IMR-90 (cell line): ENCODE data around the gene OSBPL2. TPM values are rescaled to one million over a fixed set of nuclear protein-coding genes. Genes with fewer than 3 reads are reported as not detected.

Source experiments
- ATAC-seq: fragments of 200-7000 bp; cut with Tn5 transposase; 2 replicates; pipeline ENCODE4 v1.9.1; 2020; ENCODE audit warnings: low read depth, mild to moderate bottlenecking, moderate library complexity
- BruUV-seq: library from RNA; stranded (reverse); fragments of 400-500 nt; replicated peaks from 2 replicates; lab custom pipeline; 2021; lab: Mats Ljungman, UMichigan
- CTCF ChIA-PET: fragments of 300-600 bp; formaldehyde crosslinking; extraction: SDS; loops from one replicate; lab custom pipeline; 2021; ENCODE audit warnings: antibody characterized with exemption; lab: Yijun Ruan, JAX
- POLR2A ChIA-PET: fragments of 300-600 bp; sonication (Branson Sonifier 250); formaldehyde crosslinking; loops from one replicate; lab custom pipeline; 2022; ENCODE audit warnings: antibody characterized with exemption; ENCODE audit not compliant: unreplicated experiment; lab: Charles Lee
- DNase-seq: peaks from one replicate; pipeline ENCODE4 v3.0.0; 2013
- H2AFZ ChIP-seq: replicated peaks from 2 replicates; pipeline ENCODE3; 2013; ENCODE audit warnings: low read length, mild to moderate bottlenecking; ENCODE audit not compliant: poor library complexity
- H2AK5ac ChIP-seq: 2 replicates; pipeline ENCODE4 v1.6.1; 2013; ENCODE audit warnings: low read depth, low read length, inconsistent platforms
- H2AK9ac ChIP-seq: replicated peaks from 2 replicates; pipeline ENCODE3; 2013; ENCODE audit warnings: mild to moderate bottlenecking, low read depth, low read length, moderate library complexity; ENCODE audit not compliant: poor library complexity
- H2BK120ac ChIP-seq: 2 replicates; pipeline ENCODE4 v1.6.1; 2013; ENCODE audit warnings: low read depth, low read length, inconsistent platforms
- H2BK15ac ChIP-seq: 3 replicates; pipeline ENCODE4 v1.6.1; 2013; ENCODE audit warnings: low read depth, low read length, inconsistent platforms
- H2BK20ac ChIP-seq: 2 replicates; pipeline ENCODE4 v1.6.1; 2013; ENCODE audit warnings: low read depth, mild to moderate bottlenecking, inconsistent platforms, low read length, moderate library complexity
- H2BK5ac ChIP-seq: 2 replicates; pipeline ENCODE4 v1.6.1; 2013; ENCODE audit warnings: mild to moderate bottlenecking, low read depth, low read length, inconsistent platforms; ENCODE audit not compliant: poor library complexity, severe bottlenecking
- H3K14ac ChIP-seq: replicated peaks from 2 replicates; pipeline ENCODE4 v1.6.1; 2013; ENCODE audit warnings: low read depth, low read length, inconsistent platforms
- H3K18ac ChIP-seq: 2 replicates; pipeline ENCODE4 v1.6.1; 2013; ENCODE audit warnings: low read depth, low read length, control low read depth
- H3K23ac ChIP-seq: 2 replicates; pipeline ENCODE4 v1.6.1; 2013; ENCODE audit warnings: low read depth, low read length, inconsistent platforms
- H3K27ac ChIP-seq: 2 replicates; pipeline ENCODE4 v1.5.1; 2013; ENCODE audit warnings: mild to moderate bottlenecking, control low read depth, low read length; ENCODE audit not compliant: insufficient read depth
- H3K27me3 ChIP-seq: 2 replicates; pipeline ENCODE4 v1.6.1; 2013; ENCODE audit warnings: low read length; ENCODE audit not compliant: control insufficient read depth, insufficient read depth
- H3K36me3 ChIP-seq: 2 replicates; pipeline ENCODE4 v1.6.1; 2013; ENCODE audit warnings: low read length, mixed read lengths; ENCODE audit not compliant: control insufficient read depth, insufficient read depth
- H3K4ac ChIP-seq: 2 replicates; pipeline ENCODE4 v1.6.1; 2013; ENCODE audit warnings: low read depth, low read length, inconsistent platforms
- H3K4me1 ChIP-seq: 2 replicates; pipeline ENCODE4 v1.6.1; 2013; ENCODE audit warnings: low read length, mixed read lengths; ENCODE audit not compliant: control insufficient read depth, insufficient read depth
- H3K4me2 ChIP-seq: 2 replicates; pipeline ENCODE4 v1.6.1; 2013; ENCODE audit warnings: low read depth, mild to moderate bottlenecking, control low read depth, low read length, moderate library complexity
- H3K4me3 ChIP-seq: 2 replicates; pipeline ENCODE4 v1.5.1; 2013; ENCODE audit warnings: low read depth, mild to moderate bottlenecking, control low read depth, low read length, moderate library complexity; ENCODE audit not compliant: insufficient read depth
- H3K56ac ChIP-seq: 2 replicates; pipeline ENCODE4 v1.6.1; 2013; ENCODE audit warnings: low read length, inconsistent platforms; ENCODE audit not compliant: insufficient read depth; ENCODE audit errors: extremely low read depth
- H3K79me1 ChIP-seq, 2 experiments: 2 replicates each; pipeline ENCODE4 v1.6.1; 2013; ENCODE audit warnings: low read length in 2 of 2, inconsistent platforms in 1 of 2, low read depth in 1 of 2
- H3K9ac ChIP-seq: 2 replicates; pipeline ENCODE4 v1.6.1; 2013; ENCODE audit warnings: low read depth, low read length, control low read depth
- H3K9me1 ChIP-seq: 2 replicates; pipeline ENCODE4 v1.6.1; 2013; ENCODE audit warnings: low read length, inconsistent platforms; ENCODE audit not compliant: insufficient read depth
- H3K9me3 ChIP-seq: 2 replicates; pipeline ENCODE4 v1.6.1; 2013; ENCODE audit warnings: low read length; ENCODE audit not compliant: control insufficient read depth, insufficient read depth
- H4K20me1 ChIP-seq: 2 replicates; pipeline ENCODE4 v1.6.1; 2013; ENCODE audit warnings: low read length, inconsistent platforms; ENCODE audit not compliant: insufficient read depth
- H4K5ac ChIP-seq: 2 replicates; pipeline ENCODE4 v1.6.1; 2013; ENCODE audit warnings: mild to moderate bottlenecking, low read depth, low read length, control low read depth
- H4K8ac ChIP-seq, 2 experiments: 2 replicates each; pipeline ENCODE4 v1.6.1; 2013; ENCODE audit warnings: low read depth in 2 of 2, low read length in 2 of 2, control low read depth in 1 of 2, inconsistent platforms in 1 of 2
- H4K91ac ChIP-seq: 2 replicates; pipeline ENCODE4 v1.6.1; 2013; ENCODE audit warnings: low read depth, low read length, inconsistent platforms; ENCODE audit not compliant: insufficient read depth
- ELK1 ChIP-seq: fragments of 150-350 bp; IDR thresholded peaks from 2 replicates; pipeline ENCODE4 v1.6.1; 2016; ENCODE audit warnings: low read depth, mild to moderate bottlenecking, low read length, moderate library complexity, borderline replicate concordance
- FOS ChIP-seq: fragments of 150-350 bp; IDR thresholded peaks from 2 replicates; pipeline ENCODE4 v1.6.1; 2016; ENCODE audit warnings: low read depth, low read length
- MXI1 ChIP-seq: IDR thresholded peaks from 2 replicates; pipeline ENCODE4 v1.6.1; 2012; ENCODE audit warnings: low read depth, mild to moderate bottlenecking, low read length, moderate library complexity, borderline replicate concordance
- NFE2L2 ChIP-seq: fragments of 150-350 bp; IDR thresholded peaks from 2 replicates; pipeline ENCODE4 v1.6.1; 2016; ENCODE audit warnings: low read depth, mild to moderate bottlenecking, low read length
- RCOR1 ChIP-seq: IDR thresholded peaks from 2 replicates; pipeline ENCODE4 v1.6.1; 2012; ENCODE audit warnings: mild to moderate bottlenecking, low read length, improper control_type of control experiment; ENCODE audit not compliant: insufficient replicate concordance
- WGBS, 2 experiments: methylation state at CpG; one replicate each; pipeline versions ENCODE4 v1.1.5 to v1.1.7; 2013; ENCODE audit warnings: missing lambda C conversion rate in 2 of 2; ENCODE audit not compliant: insufficient read length in 1 of 2; ENCODE audit errors: extremely low coverage in 2 of 2; 5-methylcytosine and 5-hydroxymethylcytosine counted together
- dilution Hi-C: fragments of 300-500 bp; cut with HindIII; formaldehyde crosslinking; loops from one replicate; pipeline ENCODE4 v1.14.3; 2018; ENCODE audit warnings: low sequenced_read_pairs; ENCODE audit not compliant: unreplicated experiment
- in situ Hi-C: fragments of 300-500 bp; cut with MboI; formaldehyde crosslinking; loops from 3 replicates; pipeline ENCODE4 v1.14.3; 2019; ENCODE audit warnings: low sequenced_read_pairs, inconsistent platforms, mixed read lengths
- intact Hi-C: fragments of 100-400 bp; cut with micrococcal nuclease; formaldehyde crosslinking; loops from 2 replicates; pipeline ENCODE4 v1.10.0; 2022
- polyA plus RNA-seq, 3 experiments: library from polyadenylated mRNA; depleted of rRNA; stranded (reverse); fragments of >200 nt; gene quantifications; 2 replicates each; pipeline ENCODE4 v1.2.3, GENCODE V29; 2012; ENCODE audit warnings: low replicate concordance in 1 of 3
- total RNA-seq: library from RNA; depleted of rRNA; stranded (reverse); fragments of >200 nt; gene quantifications from 2 replicates; pipeline ENCODE4 v1.2.3, GENCODE V29; 2012
- TF ChIP-seq, protein P1 (sequence below): fragments of 150-350 bp; IDR thresholded peaks from 2 replicates; pipeline ENCODE4 v1.6.1; 2017; ENCODE audit warnings: mild to moderate bottlenecking, antibody characterized with exemption, low read length, low read depth
- TF ChIP-seq, protein P2 (sequence below): conservative IDR thresholded peaks from 2 replicates; pipeline ENCODE4 v1.5.1; 2012; ENCODE audit warnings: mild to moderate bottlenecking, low read depth, low read length, improper control_type of control experiment

OSBPL2 gene
- total and polyA plus RNA-seq, 2 of the 4 experiments (the other 2 are of a cell fraction): 19.3 to 27.6 TPM

- Histone ChIP-seq H3K18ac (no peak overlapping the region), H3K14ac (no peak overlapping the region), H3K4me1 (no peaks in the 10 kb centered on the region), H3K4me3 (no peak overlapping the region), H2BK15ac (no peak overlapping the region), H3K56ac (no peak overlapping the region), H2AK9ac (no peak overlapping the region), H3K4me2 (no peak overlapping the region), H3K4ac (no peak overlapping the region), H2BK5ac (no peak overlapping the region), H4K5ac (no peak overlapping the region), H4K8ac (no peak overlapping the region), H4K20me1 (peaks cover 8% of the 10 kb centered on the region; the same call in 1 of the 2 replicates), H2AFZ (no peak overlapping the region), H4K91ac (no peak overlapping the region), H3K23ac (no peak overlapping the region), H3K9me1 (peaks cover 13% of the 10 kb centered on the region), H3K27ac (no peak overlapping the region), H2AK5ac (no peak overlapping the region), H3K79me1 (peaks cover 8 to 9% of the 10 kb centered on the region in 2 experiments; a peak in 2 of 4 replicates), H3K9me3 (no peaks in the 10 kb centered on the region), H2BK120ac (no peak overlapping the region), H3K9ac (no peak overlapping the region), H3K36me3 (peaks cover 57% of the 10 kb centered on the region), H3K27me3 (no peaks in the 10 kb centered on the region), H2BK20ac (no peak overlapping the region)
- in situ Hi-C loops: loop anchor here (25.0 kb wide), 1 partner anchor 336 kb away; no protein-coding TSS in a partner anchor
- dilution Hi-C loops: loop anchor here (25.0 kb wide), 1 partner anchor 111 kb away; the partner anchor contains the start of gene RPS21
- POLR2A ChIA-PET: no interaction called here
- no TSS peak for BruUV-seq
- CTCF ChIA-PET: no interaction called here
- no peak for ATAC-seq
- intact Hi-C loops: no loop called here
- TF ChIP-seq NFE2L2 (no peak), MXI1 (no peak), RCOR1 (no peak), FOS (no peak), ELK1 (no peak)
- TF ChIP-seq, protein P1, sequence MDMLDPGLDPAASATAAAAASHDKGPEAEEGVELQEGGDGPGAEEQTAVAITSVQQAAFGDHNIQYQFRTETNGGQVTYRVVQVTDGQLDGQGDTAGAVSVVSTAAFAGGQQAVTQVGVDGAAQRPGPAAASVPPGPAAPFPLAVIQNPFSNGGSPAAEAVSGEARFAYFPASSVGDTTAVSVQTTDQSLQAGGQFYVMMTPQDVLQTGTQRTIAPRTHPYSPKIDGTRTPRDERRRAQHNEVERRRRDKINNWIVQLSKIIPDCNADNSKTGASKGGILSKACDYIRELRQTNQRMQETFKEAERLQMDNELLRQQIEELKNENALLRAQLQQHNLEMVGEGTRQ: no peak
- TF ChIP-seq, protein P2, sequence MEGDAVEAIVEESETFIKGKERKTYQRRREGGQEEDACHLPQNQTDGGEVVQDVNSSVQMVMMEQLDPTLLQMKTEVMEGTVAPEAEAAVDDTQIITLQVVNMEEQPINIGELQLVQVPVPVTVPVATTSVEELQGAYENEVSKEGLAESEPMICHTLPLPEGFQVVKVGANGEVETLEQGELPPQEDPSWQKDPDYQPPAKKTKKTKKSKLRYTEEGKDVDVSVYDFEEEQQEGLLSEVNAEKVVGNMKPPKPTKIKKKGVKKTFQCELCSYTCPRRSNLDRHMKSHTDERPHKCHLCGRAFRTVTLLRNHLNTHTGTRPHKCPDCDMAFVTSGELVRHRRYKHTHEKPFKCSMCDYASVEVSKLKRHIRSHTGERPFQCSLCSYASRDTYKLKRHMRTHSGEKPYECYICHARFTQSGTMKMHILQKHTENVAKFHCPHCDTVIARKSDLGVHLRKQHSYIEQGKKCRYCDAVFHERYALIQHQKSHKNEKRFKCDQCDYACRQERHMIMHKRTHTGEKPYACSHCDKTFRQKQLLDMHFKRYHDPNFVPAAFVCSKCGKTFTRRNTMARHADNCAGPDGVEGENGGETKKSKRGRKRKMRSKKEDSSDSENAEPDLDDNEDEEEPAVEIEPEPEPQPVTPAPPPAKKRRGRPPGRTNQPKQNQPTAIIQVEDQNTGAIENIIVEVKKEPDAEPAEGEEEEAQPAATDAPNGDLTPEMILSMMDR: no peak
- 80% methylated on average over 2 of the region's 6 CpGs; no CpG with 5 or more reads in 1 of the 2 experiments for WGBS, 2 experiments
- no peak for DNase-seq
These were observed 38.1 kb downstream of the OSBPL2 start for GRCh38 chr20:62276439-62276838.
